NCI-H1417 treated with DMSO at 0.1 percent for 48 hours (cell line): ENCODE data around the gene EHD2.
"Not testable (repeated sequence)": the region's sequence is repeated elsewhere in the genome, so short reads cannot be mapped to it uniquely, and the experiment has no call there.

Experiments used
- DNase-seq: peaks from one replicate; lab custom pipeline; 2025; lab: John Stamatoyannopoulos, UW

Gene EHD2

GRCh38 chr19:47713046-47714021 lies at the start of gene EHD2:
TSS of gene EHD2 (plus strand) at chr19:47713422. CDS start at chr19:47716613, 3,191 bp downstream.
- DNase-seq = no peak

- no peak for DNase-seq
These were observed 49.7 kb upstream of the EHD2 start for GRCh38 chr19:47663435-47663910.

GRCh38 chr19:47663911-47664771 lies 49.1 kb upstream of the EHD2 start:
- no peak for DNase-seq

- not testable (repeated sequence) for DNase-seq
These were observed 44.7 kb upstream of the EHD2 start for GRCh38 chr19:47668556-47668955.

- DNase-seq = no peak
These were observed 42.5 kb upstream of the EHD2 start for GRCh38 chr19:47670736-47671135.

- no peak for DNase-seq
These were observed 41.7 kb upstream of the EHD2 start for GRCh38 chr19:47671499-47671898.

GRCh38 chr19:47673426-47673825 lies 39.8 kb upstream of the EHD2 start:
- no peak for DNase-seq

- DNase-seq = no peak
These were observed 38.7 kb upstream of the EHD2 start for GRCh38 chr19:47674548-47674947.

GRCh38 chr19:47675271-47675670 lies 38.0 kb upstream of the EHD2 start:
- no peak for DNase-seq

GRCh38 chr19:47675859-47676258 lies 37.4 kb upstream of the EHD2 start:
- DNase-seq = no peak

- DNase-seq = no peak
These were observed 36.4 kb upstream of the EHD2 start for GRCh38 chr19:47676811-47677210.

- DNase-seq = no peak
These were observed 33.8 kb upstream of the EHD2 start for GRCh38 chr19:47679251-47679900.

GRCh38 chr19:47679922-47680857 lies 33.0 kb upstream of the EHD2 start:
- DNase-seq = no peak

GRCh38 chr19:47680858-47681332 lies 32.3 kb upstream of the EHD2 start:
- DNase-seq = no peak

GRCh38 chr19:47681388-47681787 lies 31.8 kb upstream of the EHD2 start:
- DNase-seq = no peak

GRCh38 chr19:47681936-47682335 lies 31.3 kb upstream of the EHD2 start:
- DNase-seq = no peak

- no peak for DNase-seq
These were observed 30.3 kb upstream of the EHD2 start for GRCh38 chr19:47682939-47683338.

- no peak for DNase-seq
These were observed 26.4 kb upstream of the EHD2 start for GRCh38 chr19:47686679-47687450.

- no peak for DNase-seq
These were observed 25.3 kb upstream of the EHD2 start for GRCh38 chr19:47687906-47688305.

- DNase-seq = no peak
These were observed 22.1 kb upstream of the EHD2 start for GRCh38 chr19:47691090-47691489.
